ENCODE results near the gene ARPC1A. TPM values are rescaled to one million over a fixed set of nuclear protein-coding genes. Genes with fewer than 3 reads are reported as not detected.
"Not testable (repeated sequence)": the region's sequence is repeated elsewhere in the genome, so short reads cannot be mapped to it uniquely, and the experiment has no call there.

Gene ARPC1A
- total and polyA plus RNA-seq, 8 donors, result 92.7 to 158 (median 107) TPM

DNA sequence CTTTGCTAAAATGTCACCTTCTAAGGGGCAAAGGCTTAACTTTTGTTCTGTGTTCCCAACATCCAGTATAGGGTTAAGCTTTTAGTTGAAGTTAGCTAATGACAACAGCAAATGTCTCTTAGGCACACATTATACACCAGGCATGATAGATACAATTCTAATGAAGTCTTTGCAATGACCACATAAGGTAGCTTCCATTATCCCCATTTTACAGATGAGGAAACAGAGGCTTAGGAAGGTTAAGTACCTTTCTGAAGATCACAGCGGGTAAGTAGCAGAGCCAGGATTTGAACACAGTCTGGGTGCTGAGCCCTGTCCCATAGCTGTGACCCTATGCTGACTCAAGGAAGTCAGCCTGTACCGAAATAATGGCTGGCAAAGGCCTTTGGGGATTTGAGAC is 84.9 kb downstream of the ARPC1A start:
- intact Hi-C loops (cut with DNase I), result no loop called here
- Histone ChIP-seq H3K4me3 (no peak overlapping the region), H3K27ac (no peak overlapping the region), H3K27me3 (no peaks in the 10 kb centered on the region), H3K36me3 (peaks cover 0 to 57% of the 10 kb centered on the region in 2 donors), H3K9me3 (no peaks in the 10 kb centered on the region), H3K4me1 (peaks cover 14 to 35% of the 10 kb centered on the region in 2 donors)
- ATAC-seq, result no peak
- TF ChIP-seq, protein P1, sequence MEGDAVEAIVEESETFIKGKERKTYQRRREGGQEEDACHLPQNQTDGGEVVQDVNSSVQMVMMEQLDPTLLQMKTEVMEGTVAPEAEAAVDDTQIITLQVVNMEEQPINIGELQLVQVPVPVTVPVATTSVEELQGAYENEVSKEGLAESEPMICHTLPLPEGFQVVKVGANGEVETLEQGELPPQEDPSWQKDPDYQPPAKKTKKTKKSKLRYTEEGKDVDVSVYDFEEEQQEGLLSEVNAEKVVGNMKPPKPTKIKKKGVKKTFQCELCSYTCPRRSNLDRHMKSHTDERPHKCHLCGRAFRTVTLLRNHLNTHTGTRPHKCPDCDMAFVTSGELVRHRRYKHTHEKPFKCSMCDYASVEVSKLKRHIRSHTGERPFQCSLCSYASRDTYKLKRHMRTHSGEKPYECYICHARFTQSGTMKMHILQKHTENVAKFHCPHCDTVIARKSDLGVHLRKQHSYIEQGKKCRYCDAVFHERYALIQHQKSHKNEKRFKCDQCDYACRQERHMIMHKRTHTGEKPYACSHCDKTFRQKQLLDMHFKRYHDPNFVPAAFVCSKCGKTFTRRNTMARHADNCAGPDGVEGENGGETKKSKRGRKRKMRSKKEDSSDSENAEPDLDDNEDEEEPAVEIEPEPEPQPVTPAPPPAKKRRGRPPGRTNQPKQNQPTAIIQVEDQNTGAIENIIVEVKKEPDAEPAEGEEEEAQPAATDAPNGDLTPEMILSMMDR (IDR thresholded peaks at IDR 0.05), result no peak
- peak in 1 of 4 donors; percentile 3 for DNase-seq

DNA sequence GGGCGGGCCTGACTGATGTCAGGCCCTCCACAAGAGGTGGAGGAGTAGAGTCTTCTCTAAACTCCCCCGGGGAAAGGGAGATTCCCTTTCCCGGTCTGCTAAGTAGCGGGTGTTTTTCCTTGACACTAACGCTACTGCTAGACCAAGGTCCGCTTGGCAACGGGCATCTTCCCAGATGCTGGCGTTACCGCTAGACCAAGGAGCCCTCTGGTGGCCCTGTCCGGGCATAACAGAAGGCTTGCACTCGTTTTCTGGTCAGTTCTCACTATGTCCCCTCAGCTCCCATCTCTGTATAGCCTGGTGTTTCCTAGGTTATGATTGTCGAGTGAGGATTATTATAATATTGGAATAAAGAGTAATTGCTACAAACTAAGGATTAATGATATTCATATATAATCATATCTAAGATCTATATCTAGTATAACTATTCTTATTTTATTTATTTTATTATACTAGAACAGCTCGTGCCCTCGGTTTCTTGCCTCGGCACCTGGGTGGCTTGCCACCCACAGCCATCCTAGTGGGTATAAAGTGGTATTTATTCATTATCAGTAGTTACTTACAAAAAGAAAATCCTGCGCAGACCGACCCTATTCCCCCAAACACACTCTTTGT is 89.9 kb downstream of the ARPC1A start:
- H3K27me3 ChIP-seq; H3K9me3 ChIP-seq; H3K4me1 ChIP-seq; ATAC-seq; H3K4me3 ChIP-seq; intact Hi-C loops (cut with DNase I); H3K27ac ChIP-seq: not testable (repeated sequence)
- H3K36me3 ChIP-seq, result peaks cover 0 to 100% of the 10 kb centered on the region in 2 donors
- TF ChIP-seq, protein P1 (IDR thresholded peaks at IDR 0.05), result peak; percentile 47 to 61
- DNase-seq, result peak in 1 of 4 donors; percentile 77

Other genes with a start within 250 kb of the ARPC1A start
- gene SMURF1, start 181.8 kb upstream of the ARPC1A start, total RNA-seq, result 10 to 100 TPM; 31.5 to 43.4 TPM
- 10 to 100 TPM; 15.6 to 19.3 (median 17.7) TPM for gene SMURF1, start 181.8 kb upstream of the ARPC1A start, polyA plus RNA-seq (ENCODE audit: insufficient read length in 6 of 6)
- gene KPNA7, start 117.8 kb upstream of the ARPC1A start, total RNA-seq, result 1 to 10 TPM; 1.0 to 3.3 TPM
- gene KPNA7, start 117.8 kb upstream of the ARPC1A start, polyA plus RNA-seq (ENCODE audit: insufficient read length in 6 of 6), result under 1 TPM in 2 of 6 donors, not detected in 4; 0.07 to 0.15 TPM
- not detected for gene MYH16, start 53.1 kb upstream of the ARPC1A start, total RNA-seq
- gene MYH16, start 53.1 kb upstream of the ARPC1A start, polyA plus RNA-seq (ENCODE audit: insufficient read length in 6 of 6), result under 1 TPM in 4 of 6 donors, not detected in 2; 0.04 to 0.49 (median 0.24) TPM
- 100 to 1,000 TPM; 280 to 311 TPM for gene ARPC1B, start 48.8 kb downstream of the ARPC1A start, total RNA-seq
- gene ARPC1B, start 48.8 kb downstream of the ARPC1A start, polyA plus RNA-seq (ENCODE audit: insufficient read length in 6 of 6), result 10 to 100 TPM; 37.1 to 54.2 (median 46.2) TPM
- gene PDAP1, start 82.7 kb downstream of the ARPC1A start, total RNA-seq, result 10 to 100 TPM; 68.5 to 87.8 TPM
- gene PDAP1, start 82.7 kb downstream of the ARPC1A start, polyA plus RNA-seq (ENCODE audit: insufficient read length in 6 of 6), result 100 to 1,000 TPM; 121 to 150 (median 139) TPM
- 10 to 100 TPM; 79.0 to 82.0 TPM for gene BUD31, start 83.1 kb downstream of the ARPC1A start, total RNA-seq
- gene BUD31, start 83.1 kb downstream of the ARPC1A start, polyA plus RNA-seq (ENCODE audit: insufficient read length in 6 of 6), result 100 to 1,000 TPM in 1 of 6 donors, 10 to 100 TPM in 5; 87.1 to 103 (median 95.2) TPM
- gene PTCD1, start 112.9 kb downstream of the ARPC1A start, total RNA-seq, result 1 to 10 TPM; 3.5 to 4.5 TPM
- gene PTCD1, start 112.9 kb downstream of the ARPC1A start, polyA plus RNA-seq (ENCODE audit: insufficient read length in 6 of 6), result 1 to 10 TPM; 4.6 to 8.2 (median 7.4) TPM
- gene CPSF4, start 113.0 kb downstream of the ARPC1A start, total RNA-seq, result 10 to 100 TPM; 25.9 to 34.2 TPM
- 10 to 100 TPM; 30.7 to 43.3 (median 33.0) TPM for gene CPSF4, start 113.0 kb downstream of the ARPC1A start, polyA plus RNA-seq (ENCODE audit: insufficient read length in 6 of 6)
- gene ATP5MF, start 140.3 kb downstream of the ARPC1A start, total RNA-seq, result 100 to 1,000 TPM; 250 to 265 TPM
- 100 to 1,000 TPM; 302 to 355 (median 329) TPM for gene ATP5MF, start 140.3 kb downstream of the ARPC1A start, polyA plus RNA-seq (ENCODE audit: insufficient read length in 6 of 6)
- 10 to 100 TPM in 1 of 2 donors, 1 to 10 TPM in 1; 8.5 to 11.1 TPM for gene ZNF789, start 147.0 kb downstream of the ARPC1A start, total RNA-seq
- gene ZNF789, start 147.0 kb downstream of the ARPC1A start, polyA plus RNA-seq (ENCODE audit: insufficient read length in 6 of 6), result 10 to 100 TPM; 47.4 to 59.5 (median 53.9) TPM
- 10 to 100 TPM; 18.6 to 28.9 TPM for gene ZNF394, start 174.4 kb downstream of the ARPC1A start, total RNA-seq
- gene ZNF394, start 174.4 kb downstream of the ARPC1A start, polyA plus RNA-seq (ENCODE audit: insufficient read length in 6 of 6), result 10 to 100 TPM; 14.9 to 18.0 (median 17.2) TPM
- gene ZKSCAN5, start 178.8 kb downstream of the ARPC1A start, total RNA-seq, result 1 to 10 TPM; 6.7 to 7.6 TPM
- 10 to 100 TPM; 15.1 to 16.2 (median 15.5) TPM for gene ZKSCAN5, start 178.8 kb downstream of the ARPC1A start, polyA plus RNA-seq (ENCODE audit: insufficient read length in 6 of 6)
- gene FAM200A, start 226.2 kb downstream of the ARPC1A start, total RNA-seq, result 1 to 10 TPM; 4.1 to 6.4 TPM
- 10 to 100 TPM; 14.9 to 16.4 (median 15.4) TPM for gene FAM200A, start 226.2 kb downstream of the ARPC1A start, polyA plus RNA-seq (ENCODE audit: insufficient read length in 6 of 6)
- gene ZNF655, start 232.7 kb downstream of the ARPC1A start, total RNA-seq, result 10 to 100 TPM; 56.0 to 67.2 TPM
- gene ZNF655, start 232.7 kb downstream of the ARPC1A start, polyA plus RNA-seq (ENCODE audit: insufficient read length in 6 of 6), result 100 to 1,000 TPM in 1 of 6 donors, 10 to 100 TPM in 5; 78.1 to 107 (median 95.8) TPM